Endothelial cell of umbilical vein (primary cell): ENCODE data around the gene PPP4C. TPM values are rescaled to one million over a fixed set of nuclear protein-coding genes. Genes with fewer than 3 reads are reported as not detected.

ENCODE experiments used
- BruUV-seq: library from RNA; stranded (reverse); fragments of 400-500 nt; replicated peaks from 2 replicates; lab custom pipeline; 2021; lab: Mats Ljungman, UMichigan
- CTCF ChIA-PET: fragments of 300-600, 350-600 bp; sonication (Branson Sonifier 250); formaldehyde crosslinking; loops from one replicate; lab custom pipeline; 2021; ENCODE audit warnings: antibody characterized with exemption, inconsistent platforms; lab: Charles Lee
- POLR2A ChIA-PET: fragments of 300-600, 350-600 bp; sonication (Branson Sonifier 250); formaldehyde crosslinking; loops from one replicate; lab custom pipeline; 2021; ENCODE audit warnings: antibody characterized with exemption, inconsistent platforms; lab: Charles Lee
- DNase-seq: peaks from one replicate; pipeline ENCODE4 v3.0.0-alpha.2; 2011; ENCODE audit warnings: low read depth, low spot score
- FAIRE-seq: peaks from 2 replicates; lab custom pipeline; 2011; peaks lifted over from hg19 to GRCh38; lab: Jason Lieb, UNC
- H2AFZ ChIP-seq: 2 replicates; pipeline ENCODE4 v1.6.0; 2012; ENCODE audit warnings: low read depth, low read length, control low read depth, inconsistent platforms
- H3K27ac ChIP-seq: 2 replicates; pipeline ENCODE4 v1.5.1; 2011; ENCODE audit warnings: low read depth, mild to moderate bottlenecking, control low read depth, low read length, moderate library complexity; ENCODE audit not compliant: insufficient read depth
- H3K27me3 ChIP-seq, 2 experiments: 2 replicates each; pipeline versions ENCODE4 v1.6.0 to v1.6.1; 2011; ENCODE audit warnings: low read length in 2 of 2, mixed read lengths in 1 of 2; ENCODE audit not compliant: control insufficient read depth in 2 of 2, insufficient read depth in 2 of 2
- H3K36me3 ChIP-seq, 2 experiments: 2 replicates in 1 of 2; 3 replicates in 1 of 2; pipeline ENCODE4 v1.5.1; 2011; ENCODE audit warnings: low read length in 2 of 2, mild to moderate bottlenecking in 1 of 2, moderate library complexity in 1 of 2; ENCODE audit not compliant: control insufficient read depth in 2 of 2, insufficient read depth in 2 of 2; ENCODE audit errors: extremely low read depth in 1 of 2
- H3K4me1 ChIP-seq: 3 replicates; pipeline ENCODE4 v1.5.1; 2011; ENCODE audit warnings: mild to moderate bottlenecking, low read length; ENCODE audit not compliant: control insufficient read depth, insufficient read depth; ENCODE audit errors: extremely low read depth
- H3K4me2 ChIP-seq: 2 replicates; pipeline ENCODE4 v1.6.1; 2011; ENCODE audit warnings: low read length, control low read depth, mixed read lengths; ENCODE audit not compliant: insufficient read depth
- H3K4me3 ChIP-seq, 3 experiments: fragments of 200-600 bp in 1 of 3; sonication (generic), shearing (Covaris generic) in 1 of 3; replicated peaks in 1 of 3; 2 replicates each; pipeline ENCODE4 v1.5.1; 2011 to 2016; ENCODE audit warnings: control low read depth in 3 of 3, low read length in 3 of 3, mild to moderate bottlenecking in 2 of 3, inconsistent platforms in 1 of 3, low read depth in 1 of 3, moderate library complexity in 1 of 3; ENCODE audit not compliant: insufficient read depth in 1 of 3
- H3K79me2 ChIP-seq: 2 replicates; pipeline ENCODE4 v1.6.0; 2012; ENCODE audit warnings: low read length, inconsistent platforms; ENCODE audit not compliant: control insufficient read depth, insufficient read depth
- H3K9ac ChIP-seq: replicated peaks from 2 replicates; pipeline ENCODE3; 2011; ENCODE audit warnings: low read length, control low read depth; ENCODE audit not compliant: insufficient read depth; ENCODE audit errors: extremely low read depth
- H3K9me1 ChIP-seq: replicated peaks from 3 replicates; pipeline ENCODE4 v1.6.0; 2011; ENCODE audit warnings: mild to moderate bottlenecking, low read length; ENCODE audit not compliant: control insufficient read depth, insufficient read depth; ENCODE audit errors: extremely low read depth
- H3K9me3 ChIP-seq: replicated peaks from 2 replicates; pipeline ENCODE4 v1.5.1; 2012; ENCODE audit warnings: low read length, inconsistent platforms; ENCODE audit not compliant: control insufficient read depth, insufficient read depth
- H4K20me1 ChIP-seq: replicated peaks from 2 replicates; pipeline ENCODE3; 2011; ENCODE audit warnings: mild to moderate bottlenecking, low read length; ENCODE audit not compliant: control insufficient read depth, insufficient read depth; ENCODE audit errors: extremely low read depth
- EZH2 ChIP-seq: IDR thresholded peaks from 2 replicates; pipeline ENCODE4 v1.6.1; 2012; ENCODE audit warnings: borderline replicate concordance, low read depth, mild to moderate bottlenecking, moderate library complexity, low read length, inconsistent platforms; ENCODE audit not compliant: severe bottlenecking
- FOS ChIP-seq: IDR thresholded peaks from 2 replicates; pipeline ENCODE4 v1.6.1; 2011; ENCODE audit warnings: mild to moderate bottlenecking, low read length, moderate library complexity, borderline replicate concordance; ENCODE audit not compliant: insufficient read depth
- GATA2 ChIP-seq: IDR thresholded peaks from 2 replicates; pipeline ENCODE4 v1.7.0; 2011; ENCODE audit warnings: low read depth, mild to moderate bottlenecking, moderate library complexity, mixed read lengths, low read length; ENCODE audit not compliant: insufficient read length, insufficient read depth
- JUN ChIP-seq: IDR thresholded peaks from 2 replicates; pipeline ENCODE4 v1.6.1; 2011; ENCODE audit warnings: borderline replicate concordance, low read depth; ENCODE audit not compliant: insufficient read length, insufficient read depth
- MYC ChIP-seq: IDR thresholded peaks from one replicate; pipeline ENCODE4 v1.6.1; 2011; ENCODE audit warnings: mild to moderate bottlenecking, low read depth, low read length
- POLR2A ChIP-seq: IDR thresholded peaks from 2 replicates; pipeline ENCODE4 v1.6.1; 2012; ENCODE audit warnings: low read depth, mild to moderate bottlenecking, control low read depth, low read length
- POLR2AphosphoS5 ChIP-seq: IDR thresholded peaks from 2 replicates; pipeline ENCODE4 v1.6.1; 2012; ENCODE audit warnings: low read depth, mild to moderate bottlenecking, control low read depth, low read length, moderate library complexity; ENCODE audit not compliant: insufficient read depth
- dilution Hi-C: fragments of 300-500 bp; cut with MboI; formaldehyde crosslinking; loops from one replicate; pipeline ENCODE4 v1.15.0; 2019; ENCODE audit warnings: low sequenced_read_pairs; ENCODE audit not compliant: extremely low pct_ligation_motif_present
- intact Hi-C: fragments of 100-400 bp; cut with micrococcal nuclease; formaldehyde crosslinking; loops from one replicate; pipeline ENCODE4 v1.10.0; 2022
- polyA plus RNA-seq, 4 experiments: library from polyadenylated mRNA; depleted of rRNA in 3 of 4; stranded (reverse) in 3 of 4; unstranded in 1 of 4; fragments of >200 nt; gene quantifications; 2 replicates each; pipeline versions ENCODE4 v1.2.1 to v1.2.3, GENCODE V29; 2011 to 2012; ENCODE audit warnings: missing spikeins in 1 of 4
- total RNA-seq: library from RNA; stranded (reverse); gene quantifications from 2 replicates; pipeline ENCODE4 v1.2.3, GENCODE V29; 2021
- TF ChIP-seq, protein P1 (sequence below): IDR thresholded peaks from 2 replicates; pipeline ENCODE4 v1.6.1; 2011; ENCODE audit not compliant: insufficient read depth, insufficient read length

PPP4C gene
- total and polyA plus RNA-seq, 2 donors (not counting 3 experiments of a cell fraction or from before 2014, with no cell fraction given) = 167 to 327 TPM

DNA sequence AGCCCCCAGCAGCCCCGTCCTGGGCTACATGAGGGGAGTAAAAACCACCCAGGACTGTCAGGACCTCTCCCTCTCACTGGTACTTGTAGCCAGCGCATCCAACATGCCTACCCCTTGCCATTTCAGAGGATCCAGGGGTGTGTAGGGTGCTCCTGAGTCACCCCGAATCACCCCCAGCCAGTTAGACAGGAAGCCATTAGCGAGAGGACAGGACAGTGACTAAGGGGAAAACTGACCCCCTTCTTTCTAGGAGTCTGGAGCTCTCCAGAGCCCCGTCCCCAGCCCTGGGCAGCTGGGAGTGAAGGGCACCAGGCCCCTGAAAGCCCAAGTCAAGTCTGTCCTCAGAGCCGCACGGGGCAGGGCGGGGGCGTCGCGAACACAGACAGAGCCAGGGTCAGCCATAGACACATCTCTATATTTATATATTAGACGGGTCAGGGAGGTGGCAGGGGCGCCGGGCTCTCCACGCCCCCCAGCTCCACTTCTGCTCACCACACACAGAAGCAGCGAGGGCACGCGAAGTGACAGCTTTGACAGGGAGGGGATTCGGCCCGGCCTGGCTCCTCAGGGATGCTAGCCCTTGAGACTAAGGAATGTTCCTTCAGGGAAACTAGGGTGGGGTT is 38.0 kb downstream of the PPP4C start:
- Histone ChIP-seq H2AFZ (no peak overlapping the region), H4K20me1 (no peaks in the 10 kb centered on the region), H3K79me2 (no peaks in the 10 kb centered on the region), H3K4me1 (no peaks in the 10 kb centered on the region), H3K27me3 (no peaks in the 10 kb centered on the region), H3K9me1 (no peaks in the 10 kb centered on the region), H3K9ac (no peak overlapping the region), H3K9me3 (no peaks in the 10 kb centered on the region), H3K4me3 (no peak overlapping the region), H3K36me3 (peaks cover 16 to 50% of the 10 kb centered on the region in 2 experiments), H3K4me2 (no peak overlapping the region), H3K27ac (no peak overlapping the region)
- FAIRE-seq = no peak
- TF ChIP-seq, protein P1, sequence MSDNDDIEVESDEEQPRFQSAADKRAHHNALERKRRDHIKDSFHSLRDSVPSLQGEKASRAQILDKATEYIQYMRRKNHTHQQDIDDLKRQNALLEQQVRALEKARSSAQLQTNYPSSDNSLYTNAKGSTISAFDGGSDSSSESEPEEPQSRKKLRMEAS = no peak
- TF ChIP-seq JUN (no peak), FOS (no peak), EZH2 (no peak), POLR2AphosphoS5 (no peak), MYC (no peak), GATA2 (no peak), POLR2A (no peak)
- ChIA-PET POLR2A (interaction anchor here (0.6 kb wide), 1 partner anchor 290 kb away, joined by 4 read pairs; no protein-coding TSS in a partner anchor), CTCF (interaction anchor here (0.7 to 6.2 kb wide), 7 partner anchors 10 to 515 kb away, joined by 3 to 52 read pairs (median 4); partner anchors contain the start of gene TBX6)
- intact Hi-C loops = no loop called here
- no peak for DNase-seq
- BruUV-seq = no TSS peak
- dilution Hi-C loops = no loop called here
